T-helper 22 cell (primary cell): ENCODE results near the gene VCPKMT.

ENCODE experiments used
- DNase-seq: peaks from one replicate; pipeline ENCODE4 v3.0.0-alpha.2; 2020; ENCODE audit warnings: low read depth

Gene VCPKMT

DNA sequence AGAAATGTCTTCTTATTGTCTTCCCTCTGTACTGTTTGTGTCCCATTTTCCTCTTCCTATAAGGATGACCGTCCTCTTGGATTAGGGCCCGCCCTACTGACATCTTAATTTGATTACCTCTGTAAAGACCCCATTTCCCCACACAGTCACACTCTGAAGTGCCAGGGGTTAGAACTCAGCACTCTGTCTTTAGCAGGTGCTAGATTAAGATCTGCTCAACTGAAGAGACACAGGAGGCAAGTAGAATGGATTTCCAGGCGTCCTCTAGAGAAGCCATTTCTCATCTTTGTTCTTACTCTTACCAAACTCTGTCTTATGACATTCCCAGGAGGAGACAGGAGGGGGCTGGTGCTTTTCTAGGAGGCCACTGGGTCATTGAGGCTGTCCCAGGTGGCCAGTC, 50.8 kb downstream of the VCPKMT start:
- DNase-seq = no peak

DNA sequence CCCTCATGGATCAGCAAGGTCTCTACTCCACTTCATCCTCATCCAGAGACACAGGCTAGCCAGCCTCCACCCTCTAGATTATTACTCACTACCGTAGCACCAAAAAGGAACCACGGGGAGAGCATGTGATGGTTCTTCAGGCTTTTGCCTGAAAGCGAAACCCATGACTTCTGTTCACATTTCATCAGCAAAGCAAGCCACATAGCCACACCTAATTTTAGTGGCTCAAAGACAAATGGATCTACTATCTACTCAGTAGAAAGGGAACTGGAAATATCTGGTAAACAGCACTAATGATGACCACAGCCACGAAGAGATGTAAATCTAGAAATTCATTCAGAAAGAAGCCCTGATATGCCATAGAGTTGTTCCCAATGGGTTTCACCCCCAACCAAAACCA, 51.4 kb downstream of the VCPKMT start:
- DNase-seq = peak; percentile 46

DNA sequence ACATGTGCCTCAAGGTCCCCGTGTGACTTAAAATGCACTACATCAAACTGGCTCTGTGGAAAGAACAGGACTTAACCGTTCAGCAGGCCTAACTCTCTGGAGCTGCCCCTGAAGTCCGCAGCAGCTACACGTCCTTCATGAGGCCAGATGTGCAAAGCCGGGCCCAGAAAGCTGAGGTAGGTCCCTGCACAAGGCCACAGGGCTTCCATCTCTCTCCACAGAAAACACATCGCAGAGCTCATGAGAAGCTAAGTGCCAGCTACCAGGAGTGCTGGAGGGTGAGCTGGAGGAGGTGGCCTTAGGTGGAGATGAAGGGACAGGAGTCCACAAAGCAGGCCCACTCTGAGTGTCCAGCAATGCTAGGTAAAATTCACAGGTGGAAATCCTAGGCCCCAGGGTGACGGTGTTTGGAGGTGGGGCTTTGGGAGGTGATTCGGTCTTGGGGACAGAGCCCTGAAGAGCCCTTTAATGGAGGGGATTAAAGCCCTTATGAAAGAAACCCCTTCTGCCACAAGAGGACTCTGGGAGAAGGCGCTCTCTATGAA, 52.4 kb downstream of the VCPKMT start:
- DNase-seq = no peak

DNA sequence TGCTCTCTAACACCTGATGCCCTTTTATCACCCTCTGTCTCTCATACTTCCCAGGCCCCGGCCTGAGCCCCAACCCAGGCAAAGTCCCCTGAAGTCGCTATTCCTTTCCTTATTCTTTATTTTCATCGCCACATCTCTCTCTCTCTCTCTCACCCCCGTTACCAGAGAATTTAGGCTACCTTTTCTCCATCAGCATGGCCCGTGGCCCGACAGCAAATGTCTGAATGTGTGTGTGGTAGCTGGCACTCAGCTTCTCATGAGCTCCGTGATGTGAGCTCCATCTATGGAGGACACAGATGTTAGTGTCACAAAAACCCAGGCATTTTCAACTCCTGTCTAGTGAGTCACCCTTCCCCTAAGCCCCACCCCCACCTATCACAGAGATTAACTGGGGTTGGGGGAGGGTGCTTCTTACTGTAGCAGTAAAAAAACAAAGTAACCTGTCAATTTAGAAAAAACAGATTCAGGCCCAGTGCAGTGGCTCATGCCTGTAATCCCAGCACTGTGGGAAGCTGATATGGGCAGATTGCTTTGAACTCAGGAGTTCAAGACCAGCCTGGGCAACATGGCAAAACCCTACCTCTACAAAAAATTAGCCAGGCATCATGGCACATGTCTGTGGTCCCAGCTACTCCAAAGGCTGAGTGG, 53.8 kb downstream of the VCPKMT start:
- DNase-seq = peak; percentile 77

DNA sequence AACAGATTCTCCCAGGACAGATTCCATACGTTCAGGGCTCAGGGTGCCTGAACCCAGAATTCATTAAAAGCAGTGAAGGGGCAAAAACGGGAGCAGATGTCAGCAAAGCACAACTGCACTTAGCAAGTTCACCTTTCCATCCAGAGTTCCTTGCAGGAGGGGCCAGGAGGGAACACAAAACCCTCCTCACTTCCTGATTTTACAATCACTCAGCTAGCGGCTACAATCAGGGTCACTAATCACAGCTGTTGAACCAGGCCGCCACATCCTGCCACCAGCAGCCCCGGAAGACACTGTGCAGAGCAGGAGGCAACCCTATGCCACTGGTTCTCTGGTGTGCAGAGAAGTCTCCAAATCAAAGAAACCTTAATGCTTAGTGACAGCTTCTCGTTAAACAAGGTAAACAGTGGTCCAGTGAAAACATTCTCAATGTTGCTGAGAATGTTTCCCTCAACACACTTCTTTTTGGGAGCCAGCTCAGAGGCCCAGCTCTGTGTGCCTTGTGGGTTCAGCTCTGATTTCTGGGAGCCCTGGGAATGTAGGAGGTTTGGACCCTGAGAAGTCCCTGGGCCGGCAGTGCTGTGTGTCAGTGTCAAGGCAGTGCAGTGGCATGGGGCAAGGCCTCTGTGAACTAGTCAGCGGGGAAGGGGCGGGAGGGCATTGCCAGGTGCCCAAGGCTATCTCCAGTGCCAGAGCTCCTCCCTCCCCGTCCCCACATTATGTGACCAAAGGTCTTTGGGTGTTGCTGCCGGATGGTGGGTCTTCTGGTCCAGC, 54.5 kb downstream of the VCPKMT start:
- peak; percentile 61 for DNase-seq

DNA sequence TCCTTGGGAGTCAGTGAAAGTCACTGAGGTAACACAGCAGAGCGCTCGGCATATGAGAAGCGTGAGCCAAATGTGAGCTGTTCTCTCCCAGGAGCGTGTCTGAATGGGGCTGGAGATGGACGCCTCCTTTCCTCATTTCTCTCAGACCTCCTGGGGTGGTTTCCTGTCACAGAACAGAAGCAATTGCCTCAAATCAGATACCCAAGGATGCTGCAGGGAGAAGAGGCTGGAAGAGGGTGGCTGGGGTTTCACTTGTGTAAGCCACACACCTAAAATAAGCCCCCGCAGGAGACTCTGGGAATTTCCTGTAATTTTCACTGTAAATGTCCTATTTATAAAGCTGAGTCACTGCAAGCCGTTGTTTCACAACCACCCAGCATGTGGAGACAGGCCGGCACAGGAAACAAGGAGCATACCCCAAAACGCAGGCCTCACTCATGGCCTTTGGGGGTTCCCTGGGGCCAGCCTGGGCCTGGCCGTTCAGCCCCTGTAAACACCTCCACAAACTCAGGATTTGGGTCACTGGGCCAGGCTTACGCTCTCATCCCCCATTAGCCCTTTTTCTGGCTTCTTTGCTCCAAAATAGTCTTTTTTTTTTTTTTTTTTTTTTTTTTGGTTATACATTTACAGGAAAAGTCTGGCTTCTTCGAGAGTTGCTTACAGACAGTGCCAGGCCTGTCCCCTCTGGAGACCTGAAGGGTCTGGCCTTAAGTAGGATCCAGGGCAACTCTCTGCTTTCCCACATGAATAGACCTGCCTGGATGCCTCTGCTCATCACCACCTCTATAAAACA, 55.3 kb downstream of the VCPKMT start:
- peak; percentile 43 for DNase-seq

DNA sequence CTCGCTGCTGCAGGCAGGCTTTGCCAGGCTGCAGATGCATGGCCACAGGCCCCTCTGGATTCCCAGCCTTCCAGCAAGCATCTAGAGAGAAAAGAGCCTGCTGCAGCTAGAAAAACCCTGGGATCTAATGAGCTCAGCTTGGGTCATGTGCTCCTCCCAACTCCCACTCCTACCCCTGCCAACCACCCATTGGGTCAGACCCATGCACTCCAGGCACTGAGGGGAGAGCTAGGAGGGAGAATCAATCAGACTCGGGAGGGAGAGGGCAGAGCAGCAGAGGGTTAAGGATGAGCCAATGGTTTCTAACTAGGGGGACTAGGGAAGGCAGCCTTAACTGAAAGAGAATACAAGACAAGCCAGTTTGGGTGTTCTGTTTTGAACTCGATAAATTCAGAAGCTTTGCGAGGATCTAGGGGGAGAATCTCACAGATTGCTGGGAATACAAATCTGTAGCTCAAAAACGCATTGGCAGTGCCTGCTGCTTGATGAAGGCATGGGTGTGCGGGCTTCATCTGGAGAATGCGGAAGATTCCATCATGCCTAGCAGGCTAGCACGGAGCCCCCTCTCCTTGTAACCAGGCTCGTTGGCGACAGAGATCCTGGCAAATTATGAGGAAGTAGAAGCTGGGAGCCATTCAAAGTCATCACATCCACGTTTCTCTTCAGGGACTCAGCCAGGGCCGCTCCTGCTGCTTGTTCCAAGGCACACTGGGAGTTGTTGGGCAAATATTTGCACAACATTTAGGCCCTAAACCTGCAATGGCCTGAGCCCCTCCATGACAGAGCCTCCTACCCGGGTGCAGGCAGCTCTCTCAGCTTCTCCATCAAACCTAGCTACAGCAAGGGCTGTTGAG, 56.4 kb downstream of the VCPKMT start:
- no peak for DNase-seq
